Vagina (tissue), 2 donors: Measurements from ENCODE around the gene PSMD3.

Source experiments
- CTCF ChIP-seq, 3 experiments: fragments of 450-650 bp in 2 of 3; fragments of 200-600 bp in 1 of 3; sonication (generic) in 1 of 3; IDR thresholded peaks; one replicate each; pipeline ENCODE4 v1.5.1; 2017 to 2019; ENCODE audit warnings: antibody characterized with exemption in 3 of 3, mild to moderate bottlenecking in 2 of 3, moderate library complexity in 2 of 3
- POLR2A ChIP-seq, 2 donors: fragments of 450-650 bp; IDR thresholded peaks; one replicate each; pipeline ENCODE4 v1.6.1; 2017; ENCODE audit warnings: antibody characterized with exemption in 2 of 2, mild to moderate bottlenecking in 2 of 2, moderate library complexity in 2 of 2
- POLR2AphosphoS5 ChIP-seq, 2 donors: sonication (generic); formaldehyde crosslinking; IDR thresholded peaks; one replicate each; pipeline ENCODE4 v1.9.0; 2017; ENCODE audit warnings: antibody characterized with exemption in 2 of 2, mild to moderate bottlenecking in 2 of 2, low read depth in 1 of 2; ENCODE audit not compliant: insufficient read depth in 1 of 2

- TF ChIP-seq POLR2AphosphoS5 (IDR thresholded peaks at IDR 0.05; ENCODE audit: insufficient read depth in 1 of 2, low read depth in 1 of 2) (no peak), CTCF (IDR thresholded peaks at IDR 0.05) (no peak), POLR2A (IDR thresholded peaks at IDR 0.05) (no peak)
Observed at GRCh38 chr17:39963829-39964228, 16.8 kb upstream of the PSMD3 start.
